T-cell (primary cell): ENCODE measurements around the gene ZNF586. TPM values are rescaled to one million over a fixed set of nuclear protein-coding genes. Genes with fewer than 3 reads are reported as not detected.
A peak's percentile ranks its signal among the peaks of the same experiment; 100 is the strongest.
"Not testable (repeated sequence)": the region's sequence is repeated elsewhere in the genome, so short reads cannot be mapped to it uniquely, and the experiment has no call there.

Experiments used
- ATAC-seq, 4 experiments: fragments of 200-7000 bp in 3 of 4; fragments of 150-1000 bp in 1 of 4; cut with Tn5 transposase; replicated peaks in 1 of 4; 1 replicate in 3 of 4; 2 replicates in 1 of 4; pipeline ENCODE4 v1.10.0; 2021; ENCODE audit warnings: moderate library complexity in 3 of 4, mild to moderate bottlenecking in 2 of 4, moderate number of reproducible peaks in 1 of 4
- CTCF ChIA-PET, 2 donors: fragments of 300-600 bp; sonication (Branson Sonifier 250); formaldehyde crosslinking; loops; one replicate each; lab custom pipeline; 2022; ENCODE audit warnings: antibody characterized with exemption in 2 of 2; lab: Charles Lee
- POLR2A ChIA-PET, 2 donors: fragments of 300-600 bp; sonication (Branson Sonifier 250); formaldehyde crosslinking; loops; one replicate each; lab custom pipeline; 2022; ENCODE audit warnings: antibody characterized with exemption in 2 of 2; lab: Charles Lee
- DNase-seq, 35 experiments: peaks; one replicate each; pipeline versions ENCODE4 v3.0.0 to v3.0.0-alpha.2; 2013 to 2023
- H3K27ac ChIP-seq: one replicate; pipeline ENCODE4 v1.5.1; 2013; ENCODE audit warnings: low read length
- H3K27me3 ChIP-seq, 2 experiments: replicated peaks in 1 of 2; 1 replicate in 1 of 2; 2 replicates in 1 of 2; pipeline versions ENCODE4 v1.6.1 to v1.7.0; 2013; ENCODE audit warnings: low read length in 1 of 2, mixed read lengths in 1 of 2; ENCODE audit not compliant: control insufficient read depth in 2 of 2, insufficient read depth in 2 of 2; ENCODE audit errors: extremely low read depth in 1 of 2
- H3K36me3 ChIP-seq, 2 donors: 1 replicate in 1 of 2; 2 replicates in 1 of 2; pipeline versions ENCODE4 v1.6.1 to v1.7.0; 2013; ENCODE audit warnings: low read length in 1 of 2; ENCODE audit not compliant: control insufficient read depth in 2 of 2, insufficient read depth in 1 of 2; ENCODE audit errors: extremely low read depth in 1 of 2
- H3K4me1 ChIP-seq, 2 experiments: 1 replicate in 1 of 2; 2 replicates in 1 of 2; pipeline versions ENCODE4 v1.6.1 to v1.7.0; 2013; ENCODE audit warnings: low read length in 2 of 2, mixed read lengths in 1 of 2; ENCODE audit not compliant: insufficient read depth in 2 of 2, control insufficient read depth in 1 of 2; ENCODE audit errors: extremely low read depth in 1 of 2
- H3K4me3 ChIP-seq, 2 donors: 1 replicate in 1 of 2; 2 replicates in 1 of 2; pipeline versions ENCODE4 v1.5.1 to v1.7.0; 2013; ENCODE audit warnings: mild to moderate bottlenecking in 2 of 2, low read length in 1 of 2, moderate library complexity in 1 of 2; ENCODE audit not compliant: control insufficient read depth in 1 of 2; ENCODE audit errors: extremely low read depth in 1 of 2
- H3K9me3 ChIP-seq: 2 replicates; pipeline ENCODE4 v1.7.0; 2013
- H3K27ac Mint-ChIP-seq, 2 donors: one replicate each; pipeline ENCODE4 v1.8.0; 2020 to 2021; ENCODE audit warnings: mild to moderate bottlenecking in 2 of 2, mixed read lengths in 2 of 2
- H3K27me3 Mint-ChIP-seq, 2 donors: one replicate each; pipeline ENCODE4 v1.8.0; 2021 to 2022; ENCODE audit warnings: mixed read lengths in 2 of 2
- H3K36me3 Mint-ChIP-seq: one replicate; pipeline ENCODE4 v1.8.0; 2021; ENCODE audit warnings: mixed read lengths
- H3K4me1 Mint-ChIP-seq, 3 donors: one replicate each; pipeline ENCODE4 v1.8.0; 2020 to 2022; ENCODE audit warnings: mixed read lengths in 3 of 3, mild to moderate bottlenecking in 1 of 3
- H3K4me3 Mint-ChIP-seq, 3 donors: one replicate each; pipeline ENCODE4 v1.8.0; 2020 to 2022; ENCODE audit warnings: mild to moderate bottlenecking in 3 of 3, mixed read lengths in 3 of 3, moderate library complexity in 3 of 3
- H3K9me3 Mint-ChIP-seq, 3 donors: one replicate each; pipeline ENCODE4 v1.8.0; 2020 to 2022; ENCODE audit warnings: mixed read lengths in 3 of 3
- WGBS: methylation state at CpG from one replicate; pipeline ENCODE4 v1.1.5; 2013; ENCODE audit warnings: missing lambda C conversion rate; ENCODE audit not compliant: insufficient coverage; 5-methylcytosine and 5-hydroxymethylcytosine counted together
- total RNA-seq, 35 experiments: library from RNA in 6 of 35; stranded (reverse) in 6 of 35; fragments of 120-200 nt in 1 of 35; gene quantifications; one replicate each; pipeline versions ENCODE4 v1.2.1 to v1.2.4 and lab custom pipeline; 2013 to 2026

ZNF586 gene
- total RNA-seq, 5 donors from 2014 or later (not counting 1 experiment from before 2014, with no cell fraction given), result 34.0 to 46.9 (median 40.1) TPM

- ATAC-seq, result no peak
- ChIA-PET POLR2A (no interaction called here), CTCF (no interaction called here)
- peaks cover 0 to 8% of the 10 kb centered on the region in 2 donors for H3K36me3 ChIP-seq
- Mint-ChIP-seq H3K9me3 (peaks cover 0 to 5% (median 0%) of the 10 kb centered on the region in 3 donors), H3K27me3 (no peaks in the 10 kb centered on the region), H3K4me3 (no peak overlapping the region), H3K27ac (no peak overlapping the region), H3K36me3 (peaks cover 32% of the 10 kb centered on the region), H3K4me1 (peaks cover 22 to 30% (median 27%) of the 10 kb centered on the region in 3 donors)
- H3K27me3 ChIP-seq, result no peaks in the 10 kb centered on the region
- DNase-seq, result no peak
- H3K9me3 ChIP-seq, result no peaks in the 10 kb centered on the region
- H3K4me3 ChIP-seq, result no peak overlapping the region
- peaks cover 10 to 13% of the 10 kb centered on the region in 2 experiments for H3K4me1 ChIP-seq
- no peak overlapping the region for H3K27ac ChIP-seq
- WGBS, result 64% methylated on average over 2 of the region's 4 CpGs
Measured at GRCh38 chr19:57802269-57802668, 32.8 kb downstream of the ZNF586 start.

- Histone ChIP-seq H3K36me3 (peaks cover 0 to 17% of the 10 kb centered on the region in 2 donors), H3K27me3 (no peaks in the 10 kb centered on the region), H3K4me1 (peaks cover 10 to 13% of the 10 kb centered on the region in 2 experiments), H3K27ac (no peak overlapping the region), H3K9me3 (no peaks in the 10 kb centered on the region), H3K4me3 (peak overlapping the region; percentile 17 to 58)
- CTCF ChIA-PET, result no interaction called here
- H3K27ac Mint-ChIP-seq, result peak overlapping the region; percentile 53 to 74
- WGBS, result 59% methylated on average over 6 of the region's 6 CpGs
- POLR2A ChIA-PET, result no interaction called here
- peaks cover 0 to 5% (median 0%) of the 10 kb centered on the region in 3 donors for H3K9me3 Mint-ChIP-seq
- H3K4me3 Mint-ChIP-seq, result peak overlapping the region; percentile 66 to 85 (median 71)
- no peak for ATAC-seq
- DNase-seq, result no peak
- peaks cover 23 to 30% (median 30%) of the 10 kb centered on the region in 3 donors for H3K4me1 Mint-ChIP-seq
- H3K27me3 Mint-ChIP-seq, result no peaks in the 10 kb centered on the region
- H3K36me3 Mint-ChIP-seq, result peaks cover 39% of the 10 kb centered on the region
Measured at GRCh38 chr19:57803265-57803593, 33.8 kb downstream of the ZNF586 start.

- POLR2A ChIA-PET, result no interaction called here
- ATAC-seq (peak in 2 of 4 experiments; percentile 36 to 57), DNase-seq (peak in 1 of 35 experiments; percentile 16)
Measured at GRCh38 chr19:57803594-57804325, 34.3 kb downstream of the ZNF586 start.

GRCh38 chr19:57807541-57807940 is 38.1 kb downstream of the ZNF586 start:
- Histone ChIP-seq H3K4me3 (no peak overlapping the region), H3K9me3 (no peaks in the 10 kb centered on the region), H3K27me3 (no peaks in the 10 kb centered on the region), H3K4me1 (peaks cover 13 to 14% of the 10 kb centered on the region in 2 experiments), H3K36me3 (peaks cover 0 to 34% of the 10 kb centered on the region in 2 donors), H3K27ac (no peak overlapping the region)
- no peaks in the 10 kb centered on the region for H3K27me3 Mint-ChIP-seq
- no peak overlapping the region for H3K4me3 Mint-ChIP-seq
- 100% methylated on average over 1 of the region's 2 CpGs for WGBS
- ChIA-PET POLR2A (no interaction called here), CTCF (no interaction called here)
- DNase-seq, result no peak
- H3K9me3 Mint-ChIP-seq, result no peaks in the 10 kb centered on the region
- peaks cover 32 to 37% (median 36%) of the 10 kb centered on the region in 3 donors for H3K4me1 Mint-ChIP-seq
- H3K27ac Mint-ChIP-seq, result no peak overlapping the region
- no peak for ATAC-seq
- H3K36me3 Mint-ChIP-seq, result peaks cover 47% of the 10 kb centered on the region

More at GRCh38 chr19:57803594-57804325, 34.3 kb downstream of the ZNF586 start:
- Histone ChIP-seq H3K27me3 (no peaks in the 10 kb centered on the region), H3K27ac (no peak overlapping the region), H3K4me3 (peak overlapping the region; percentile 17 to 58), H3K36me3 (peaks cover 0 to 21% of the 10 kb centered on the region in 2 donors), H3K4me1 (peaks cover 10 to 13% of the 10 kb centered on the region in 2 experiments), H3K9me3 (no peaks in the 10 kb centered on the region)
- WGBS, result 77% methylated on average over 5 of the region's 19 CpGs
- CTCF ChIA-PET, result interaction anchor here in 1 of 2 donors (0.5 kb wide), 1 partner anchor 19 kb away, joined by 3 read pairs; no protein-coding TSS in a partner anchor
- Mint-ChIP-seq H3K27ac (peak overlapping the region; percentile 53 to 74), H3K4me1 (peaks cover 23 to 30% (median 30%) of the 10 kb centered on the region in 3 donors), H3K9me3 (peaks cover 0 to 5% (median 0%) of the 10 kb centered on the region in 3 donors), H3K27me3 (no peaks in the 10 kb centered on the region), H3K4me3 (peak overlapping the region; percentile 66 to 85 (median 71)), H3K36me3 (peaks cover 43% of the 10 kb centered on the region)

- H3K27me3 ChIP-seq, H3K27ac Mint-ChIP-seq, H3K4me3 ChIP-seq, H3K9me3 Mint-ChIP-seq, POLR2A ChIA-PET, H3K9me3 ChIP-seq, ATAC-seq, H3K4me3 Mint-ChIP-seq, H3K27me3 Mint-ChIP-seq, H3K27ac ChIP-seq, DNase-seq: not testable (repeated sequence)
- Histone ChIP-seq H3K4me1 (peaks cover 13 to 30% of the 10 kb centered on the region in 2 experiments), H3K36me3 (peaks cover 0 to 39% of the 10 kb centered on the region in 2 donors)
- CTCF ChIA-PET, result interaction anchor here in 1 of 2 donors (0.9 kb wide), 1 partner anchor 11 kb away, joined by 3 read pairs; no protein-coding TSS in a partner anchor
- WGBS, result 100% methylated on average over 3 of the region's 17 CpGs
- peaks cover 45 to 48% (median 48%) of the 10 kb centered on the region in 3 donors for H3K4me1 Mint-ChIP-seq
- peaks cover 44% of the 10 kb centered on the region for H3K36me3 Mint-ChIP-seq
Measured at GRCh38 chr19:57810410-57811295, 41.2 kb downstream of the ZNF586 start.

GRCh38 chr19:57812226-57812625 is 42.8 kb downstream of the ZNF586 start:
- Histone ChIP-seq H3K9me3 (no peaks in the 10 kb centered on the region), H3K36me3 (peaks cover 0 to 35% of the 10 kb centered on the region in 2 donors), H3K4me3 (no peak overlapping the region), H3K4me1 (peaks cover 13 to 30% of the 10 kb centered on the region in 2 experiments), H3K27ac (peak overlapping the region; percentile 18), H3K27me3 (no peaks in the 10 kb centered on the region)
- CTCF ChIA-PET, result interaction anchor here in 1 of 2 donors (0.6 kb wide), 2 partner anchors 105 to 334 kb away, joined by 3 read pairs; no protein-coding TSS in a partner anchor
- H3K4me3 Mint-ChIP-seq, result peak overlapping the region in 2 of 3 donors; percentile 4 to 99
- ATAC-seq (no peak), DNase-seq (no peak)
- H3K27me3 Mint-ChIP-seq, result no peaks in the 10 kb centered on the region
- H3K4me1 Mint-ChIP-seq, result peaks cover 47 to 52% (median 50%) of the 10 kb centered on the region in 3 donors
- peak overlapping the region; percentile 0 to 78 for H3K27ac Mint-ChIP-seq
- H3K9me3 Mint-ChIP-seq, result no peaks in the 10 kb centered on the region
- POLR2A ChIA-PET, result interaction anchor here in 1 of 2 donors (0.6 kb wide), 2 partner anchors 12 to 140 kb away, joined by 3 to 5 read pairs; no protein-coding TSS in a partner anchor
- WGBS, result 17% methylated on average over 1 of the region's 3 CpGs
- peaks cover 36% of the 10 kb centered on the region for H3K36me3 Mint-ChIP-seq
